EH (cell line): ENCODE results near the gene BORCS8.
A peak's percentile ranks its signal among the peaks of the same experiment; 100 is the strongest.
"Not testable (repeated sequence)": the region's sequence is repeated elsewhere in the genome, so short reads cannot be mapped to it uniquely, and the experiment has no call there.

Experiments
- DNase-seq: peaks from one replicate; pipeline ENCODE4 v3.0.0-alpha.2; 2015; ENCODE audit warnings: low read depth

The BORCS8 gene

GRCh38 chr19:19192078-19192882, at the start of gene BORCS8, which contains the start of gene RFXANK:
BORCS8 (minus strand) TSS chr19:19192152; CDS start chr19:19192117, 35 bp downstream.
RFXANK (plus strand) TSS chr19:19192258; CDS start chr19:19193947, 1,689 bp downstream.
- DNase-seq, result peak; percentile 100

- DNase-seq, result no peak
These were observed 48.5 kb upstream of the BORCS8 start for GRCh38 chr19:19240476-19240875.

DNA sequence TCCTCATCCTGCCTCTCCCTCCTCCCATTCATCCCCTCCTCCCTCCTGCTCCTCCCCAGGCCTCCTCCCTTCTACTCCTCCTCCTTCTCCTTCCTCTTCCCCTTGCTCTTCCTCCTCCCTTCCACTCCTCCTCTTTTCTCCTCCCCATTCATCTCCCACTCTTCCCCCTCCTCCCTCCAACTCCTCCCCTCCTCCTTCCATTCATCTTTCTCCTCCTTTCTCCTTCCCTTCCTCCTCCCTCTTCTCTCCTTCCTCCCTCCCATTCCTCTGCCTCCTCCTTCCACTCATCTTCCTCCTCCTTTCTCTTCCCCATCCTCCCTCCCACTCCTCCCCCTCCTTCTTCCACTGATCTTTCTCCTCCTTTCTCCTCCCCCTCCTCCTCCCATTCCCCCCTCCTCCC, 47.7 kb upstream of the BORCS8 start:
- no peak for DNase-seq

DNA sequence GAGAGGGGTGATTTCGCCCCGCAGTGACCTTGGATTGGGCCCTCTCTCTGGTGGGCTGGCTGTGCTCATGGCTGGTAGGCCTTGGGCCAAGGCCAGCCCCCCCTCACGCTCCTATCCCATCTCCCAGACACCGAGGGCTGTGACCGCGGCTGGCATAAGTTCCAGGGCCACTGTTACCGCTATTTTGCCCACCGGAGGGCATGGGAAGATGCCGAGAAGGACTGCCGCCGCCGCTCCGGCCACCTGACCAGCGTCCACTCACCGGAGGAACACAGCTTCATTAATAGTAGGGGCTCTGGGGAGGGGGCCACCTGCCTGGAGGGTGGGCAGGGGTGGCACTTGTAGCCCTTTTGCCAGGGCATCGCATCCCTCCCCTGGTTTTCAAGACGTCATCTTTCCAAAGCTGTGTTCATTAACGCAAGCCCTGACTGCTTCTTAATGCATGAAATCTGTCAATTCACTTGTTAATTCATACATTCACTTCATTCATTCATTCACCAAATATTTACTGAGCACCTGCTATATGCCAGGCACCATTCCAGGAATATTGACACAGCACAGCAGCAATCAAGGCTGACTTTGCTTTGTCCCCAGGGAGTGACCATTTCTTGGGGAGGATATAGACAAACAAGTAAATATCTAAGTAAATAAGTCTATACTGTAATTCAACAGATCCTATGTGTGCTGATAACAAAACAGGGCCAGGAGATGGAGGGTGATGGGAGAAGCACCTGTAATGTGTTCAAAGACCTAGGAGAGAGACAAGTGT, 46.4 kb upstream of the BORCS8 start:
- no peak for DNase-seq

DNA sequence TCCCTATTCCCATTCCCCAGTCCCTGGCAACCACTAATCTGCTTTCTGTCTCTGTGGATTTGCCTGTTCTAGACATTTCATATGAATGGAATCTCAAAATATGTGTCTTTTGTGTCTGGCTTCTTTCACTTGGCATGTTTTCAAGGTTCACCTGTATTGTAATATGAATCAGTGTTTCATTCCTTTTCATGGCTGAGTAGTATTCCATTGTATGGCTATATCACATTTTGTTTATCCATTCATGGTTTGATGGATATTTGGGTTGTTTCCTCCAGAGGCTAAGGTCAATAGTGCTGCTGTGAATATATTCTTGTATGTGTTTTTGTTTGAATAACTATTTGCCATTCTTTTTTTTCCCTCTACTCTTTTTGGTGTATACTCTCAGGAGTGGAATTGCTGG, 44.2 kb upstream of the BORCS8 start:
- DNase-seq, result no peak

- no peak for DNase-seq
These were observed 42.4 kb upstream of the BORCS8 start for GRCh38 chr19:19234220-19234816.

GRCh38 chr19:19232261-19232721, 40.3 kb upstream of the BORCS8 start:
- DNase-seq, result no peak

GRCh38 chr19:19230999-19231398, 39.0 kb upstream of the BORCS8 start:
- DNase-seq, result no peak

GRCh38 chr19:19229701-19230100, 37.7 kb upstream of the BORCS8 start:
- no peak for DNase-seq

- no peak for DNase-seq
These were observed 35.3 kb upstream of the BORCS8 start for GRCh38 chr19:19227217-19227616.

DNA sequence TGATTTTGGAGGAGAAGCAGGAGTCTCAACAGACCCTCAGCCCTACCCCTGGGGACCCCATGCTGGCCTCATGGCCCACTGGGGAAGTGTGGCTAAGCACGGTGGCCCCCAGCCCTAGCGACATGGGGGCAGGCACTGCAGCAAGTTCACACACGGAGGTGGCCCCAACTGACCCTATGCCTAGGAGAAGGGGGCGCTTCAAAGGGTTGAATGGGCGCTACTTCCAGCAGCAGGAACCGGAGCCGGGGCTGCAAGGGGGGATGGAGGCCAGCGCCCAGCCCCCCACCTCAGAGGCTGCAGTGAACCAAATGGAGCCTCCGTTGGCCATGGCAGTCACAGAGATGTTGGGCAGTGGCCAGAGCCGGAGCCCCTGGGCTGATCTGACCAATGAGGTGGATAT, 34.7 kb upstream of the BORCS8 start:
- no peak for DNase-seq

DNA sequence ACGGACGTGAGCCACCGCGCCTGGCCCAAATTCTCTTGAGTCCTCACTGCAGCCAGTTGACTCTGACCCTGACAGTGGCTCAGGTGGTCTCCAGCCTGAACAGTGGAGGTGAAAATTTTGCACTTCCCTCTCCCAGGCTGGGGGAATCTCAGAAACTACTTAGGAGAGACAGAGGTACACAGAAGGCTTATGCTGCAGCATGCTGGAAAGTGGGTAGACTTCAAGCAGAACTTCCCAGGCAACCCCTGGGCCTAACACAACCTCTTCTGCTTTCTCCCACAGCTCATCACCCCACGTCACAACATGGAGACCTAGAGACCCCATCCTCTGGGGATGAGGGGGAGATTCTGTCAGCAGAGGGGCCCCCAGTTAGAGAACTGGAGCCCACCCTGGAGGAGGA, 34.3 kb upstream of the BORCS8 start:
- DNase-seq, result no peak

DNA sequence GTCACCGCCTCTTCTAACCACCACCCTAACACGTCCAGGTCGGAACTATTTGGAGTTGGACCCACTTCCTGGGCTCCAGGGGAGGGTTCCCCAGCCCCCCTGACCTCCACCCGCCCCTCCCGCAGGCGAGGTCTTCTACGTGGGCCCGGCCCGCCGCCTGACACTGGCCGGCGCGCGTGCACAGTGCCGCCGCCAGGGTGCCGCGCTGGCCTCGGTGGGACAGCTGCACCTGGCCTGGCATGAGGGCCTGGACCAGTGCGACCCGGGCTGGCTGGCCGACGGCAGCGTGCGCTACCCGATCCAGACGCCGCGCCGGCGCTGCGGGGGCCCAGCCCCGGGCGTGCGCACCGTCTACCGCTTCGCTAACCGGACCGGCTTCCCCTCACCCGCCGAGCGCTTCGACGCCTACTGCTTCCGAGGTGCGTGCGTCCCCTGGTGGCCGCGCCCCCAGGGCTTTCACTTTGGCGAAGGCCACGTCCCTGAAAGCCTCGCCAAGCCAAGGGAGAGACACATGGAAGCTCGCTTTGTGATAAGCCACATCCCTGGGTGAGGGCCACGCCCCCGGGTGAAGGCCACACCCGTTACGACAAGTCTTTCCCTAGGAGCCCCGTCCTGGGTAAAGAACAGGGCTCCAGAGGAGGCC, 33.0 kb upstream of the BORCS8 start:
- DNase-seq, result peak; percentile 77

GRCh38 chr19:19224150-19224851, 32.3 kb upstream of the BORCS8 start:
- no peak for DNase-seq

GRCh38 chr19:19223636-19224035, 31.7 kb upstream of the BORCS8 start:
- no peak for DNase-seq

- no peak for DNase-seq
These were observed 31.1 kb upstream of the BORCS8 start for GRCh38 chr19:19223060-19223459.

DNA sequence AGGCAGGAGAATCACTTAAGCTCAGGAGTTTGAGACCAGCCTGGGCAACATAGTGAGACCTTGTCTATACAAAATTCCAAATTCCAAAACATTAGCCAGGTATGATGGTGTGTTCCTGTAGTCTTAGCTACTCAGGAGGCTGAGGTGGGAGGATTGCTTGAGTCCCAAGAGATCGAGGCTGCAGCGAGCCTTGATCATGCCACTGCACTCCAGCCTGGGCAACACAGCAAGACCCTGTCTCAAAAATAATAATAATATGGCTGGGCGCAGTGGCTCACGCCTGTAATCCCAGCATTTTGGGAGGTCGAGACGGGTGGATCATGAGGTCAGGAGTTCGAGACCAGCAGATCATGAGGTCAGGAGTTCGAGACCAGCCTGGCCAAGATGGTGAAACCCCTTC, 29.0 kb upstream of the BORCS8 start:
- DNase-seq, result not testable (repeated sequence)

- DNase-seq, result no peak
These were observed 27.0 kb upstream of the BORCS8 start for GRCh38 chr19:19218911-19219310.

GRCh38 chr19:19217099-19217498, 25.1 kb upstream of the BORCS8 start:
- peak; percentile 12 for DNase-seq

DNA sequence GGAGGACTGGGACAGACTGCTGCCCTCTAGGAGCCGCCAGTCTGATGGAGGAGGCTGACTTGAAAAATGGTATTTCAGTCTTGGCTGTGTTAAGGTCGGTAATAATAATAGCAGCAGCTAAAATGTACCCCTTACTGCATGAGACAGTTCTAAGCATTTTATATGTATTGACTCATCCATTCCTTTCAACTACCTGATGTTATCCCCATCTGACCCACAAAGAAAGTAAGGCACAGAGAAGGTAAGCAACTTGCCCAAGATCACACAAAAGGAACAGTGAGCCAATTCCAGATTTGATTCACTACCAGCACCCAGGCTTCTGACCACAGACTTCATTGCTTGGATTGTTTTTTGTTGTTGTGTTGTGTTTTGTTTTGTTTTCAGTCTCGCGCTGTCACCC, 23.8 kb upstream of the BORCS8 start:
- DNase-seq, result no peak

DNA sequence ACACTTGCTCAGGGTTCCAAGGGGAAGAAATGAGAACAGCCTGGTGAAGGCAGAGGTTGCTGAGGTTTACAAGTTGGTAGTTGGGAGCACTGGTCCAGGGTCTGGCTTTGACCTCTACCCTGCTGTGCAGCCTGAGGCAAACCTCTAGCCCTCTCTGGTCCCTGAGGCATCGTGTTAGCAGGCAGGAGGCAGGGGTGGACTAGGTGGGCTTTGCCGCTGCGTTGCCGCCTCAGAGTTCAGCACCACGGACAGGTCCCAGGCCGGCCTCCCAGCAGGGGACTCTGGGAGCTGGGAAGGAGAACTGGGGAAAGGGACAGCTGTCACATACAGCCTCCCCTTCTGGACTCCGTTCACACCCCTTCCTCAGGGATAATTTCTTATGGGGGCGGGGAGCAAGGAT, 22.9 kb upstream of the BORCS8 start:
- DNase-seq, result peak; percentile 61

- no peak for DNase-seq
These were observed 22.2 kb upstream of the BORCS8 start for GRCh38 chr19:19214159-19214490.
